SK-MEL-5 (cell line): ENCODE results near the gene EIF4ENIF1. TPM values are rescaled to one million over a fixed set of nuclear protein-coding genes. Genes with fewer than 3 reads are reported as not detected.
"Not testable (repeated sequence)": the region's sequence is repeated elsewhere in the genome, so short reads cannot be mapped to it uniquely, and the experiment has no call there.

Experiments used
- DNase-seq: peaks from one replicate; pipeline ENCODE4 v3.0.0-alpha.2; 2016; ENCODE audit warnings: low read depth, low spot score
- in situ Hi-C: cut with HindIII; loops from 2 replicates; pipeline ENCODE4 v1.10.0; 2016; ENCODE audit warnings: low sequenced_read_pairs, high pct_unique_total_duplicates, low pct_unique_long_range_greater_than_20kb
- total RNA-seq: library from RNA; depleted of rRNA; stranded (reverse); fragments of >200 nt; shearing (Covaris generic); gene quantifications from 2 replicates; pipeline ENCODE4 v1.2.3, GENCODE V29; 2014

Gene EIF4ENIF1
- total RNA-seq, 1 experiment from 2014 or later = 6.9 TPM

DNA sequence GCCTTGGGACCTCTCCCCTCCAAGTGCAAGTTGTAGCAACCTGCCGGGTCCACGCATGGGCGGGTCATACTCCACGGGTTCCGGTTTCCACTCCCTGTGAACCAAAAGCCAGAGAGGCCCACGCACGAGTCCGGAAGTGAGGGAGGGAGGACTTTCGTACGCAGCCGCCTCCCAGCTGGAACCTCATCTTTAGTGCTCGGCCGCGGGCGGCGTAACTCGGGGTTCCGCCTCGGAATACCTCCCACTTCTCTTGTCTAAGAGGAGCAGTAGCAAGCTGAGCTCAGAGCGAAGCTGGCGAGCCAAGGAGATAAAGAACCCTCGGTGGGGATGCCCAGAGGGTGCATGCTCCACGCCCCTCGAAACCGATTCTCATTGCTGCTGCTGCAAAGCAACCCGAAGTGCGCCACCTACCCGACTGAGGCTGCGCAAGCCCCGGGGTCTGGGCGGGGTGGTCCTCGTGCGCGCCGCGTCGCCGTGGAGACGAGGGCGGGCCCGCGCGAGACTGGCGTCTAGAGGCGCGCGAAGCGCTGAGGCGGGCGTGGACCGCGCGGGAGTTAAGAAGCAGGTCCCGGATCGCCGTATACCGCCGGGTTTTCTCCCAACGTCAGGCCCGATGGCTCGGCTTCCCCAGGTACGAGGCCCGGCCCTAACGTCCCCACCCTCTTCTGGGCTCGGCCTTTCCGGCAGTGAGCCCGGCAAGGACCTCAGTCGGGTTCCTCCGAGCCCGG, 6.5 kb upstream of the EIF4ENIF1 start, which contains the start of gene SFI1:
SFI1 (plus strand) TSS at position 530 of the 728 bp plus-strand sequence. CDS start 11,749 bp downstream, outside the sequence.
- in situ Hi-C loops = no loop called here
- DNase-seq = peak; percentile 91

DNA sequence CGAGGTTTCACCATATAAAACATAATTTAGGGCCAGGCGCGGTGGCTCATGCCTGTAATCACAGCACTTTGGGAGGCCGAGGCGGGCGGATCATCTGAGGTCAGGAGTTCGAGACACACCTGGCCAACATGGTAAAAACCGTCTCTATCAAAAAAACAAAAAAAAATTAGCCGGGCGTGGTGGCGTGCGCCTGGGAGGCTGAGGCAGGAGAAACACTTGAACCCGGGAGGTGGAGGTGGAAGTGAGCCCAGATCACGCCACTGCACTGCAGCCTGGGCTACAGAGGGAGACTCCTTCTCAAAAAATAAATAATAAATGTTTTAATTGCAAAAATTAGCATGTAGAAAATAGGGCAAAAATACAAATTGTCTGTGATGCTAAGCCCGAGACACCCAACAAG, 5.7 kb upstream of the EIF4ENIF1 start:
- no peak for DNase-seq
- in situ Hi-C loops = no loop called here

DNA sequence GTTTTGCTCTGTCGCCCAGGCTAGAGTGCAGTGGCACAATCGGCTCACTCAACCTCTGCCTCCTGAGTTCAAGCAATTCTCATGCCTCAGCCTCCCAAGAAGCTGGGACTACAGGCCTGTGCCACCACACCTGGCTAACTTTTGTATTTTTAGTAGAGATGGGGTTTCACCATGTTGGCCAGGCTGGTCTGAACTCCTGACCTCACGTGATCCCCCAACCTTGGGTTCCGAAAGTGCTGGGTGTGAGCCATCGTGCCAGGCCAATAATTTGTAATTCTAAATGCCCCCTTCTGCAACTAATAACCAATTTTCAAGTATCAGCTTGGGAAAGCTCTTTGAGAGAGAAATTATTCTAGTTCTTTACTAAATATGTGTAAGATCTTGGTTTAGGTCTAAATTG, 3.7 kb upstream of the EIF4ENIF1 start:
- in situ Hi-C loops, DNase-seq: not testable (repeated sequence)

DNA sequence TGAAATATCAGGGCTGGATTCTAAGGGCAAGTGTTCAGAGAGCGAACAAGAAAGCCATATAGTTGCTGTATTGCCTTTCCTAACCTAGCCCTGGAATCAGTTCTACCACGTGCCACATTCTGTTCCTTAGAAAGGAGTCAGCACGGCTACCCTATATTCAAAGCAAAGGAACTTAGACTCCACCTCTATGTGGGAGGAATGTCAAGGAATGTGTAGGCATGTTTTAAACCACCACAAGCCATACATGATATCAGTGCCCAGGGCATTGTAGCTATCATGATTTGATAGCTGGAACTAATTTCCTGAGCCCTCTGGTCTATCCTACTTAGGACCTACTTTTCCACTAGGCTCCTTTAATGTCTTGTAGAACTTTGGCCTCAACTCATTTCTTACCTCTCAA, 2.5 kb upstream of the EIF4ENIF1 start:
- in situ Hi-C loops = no loop called here

DNA sequence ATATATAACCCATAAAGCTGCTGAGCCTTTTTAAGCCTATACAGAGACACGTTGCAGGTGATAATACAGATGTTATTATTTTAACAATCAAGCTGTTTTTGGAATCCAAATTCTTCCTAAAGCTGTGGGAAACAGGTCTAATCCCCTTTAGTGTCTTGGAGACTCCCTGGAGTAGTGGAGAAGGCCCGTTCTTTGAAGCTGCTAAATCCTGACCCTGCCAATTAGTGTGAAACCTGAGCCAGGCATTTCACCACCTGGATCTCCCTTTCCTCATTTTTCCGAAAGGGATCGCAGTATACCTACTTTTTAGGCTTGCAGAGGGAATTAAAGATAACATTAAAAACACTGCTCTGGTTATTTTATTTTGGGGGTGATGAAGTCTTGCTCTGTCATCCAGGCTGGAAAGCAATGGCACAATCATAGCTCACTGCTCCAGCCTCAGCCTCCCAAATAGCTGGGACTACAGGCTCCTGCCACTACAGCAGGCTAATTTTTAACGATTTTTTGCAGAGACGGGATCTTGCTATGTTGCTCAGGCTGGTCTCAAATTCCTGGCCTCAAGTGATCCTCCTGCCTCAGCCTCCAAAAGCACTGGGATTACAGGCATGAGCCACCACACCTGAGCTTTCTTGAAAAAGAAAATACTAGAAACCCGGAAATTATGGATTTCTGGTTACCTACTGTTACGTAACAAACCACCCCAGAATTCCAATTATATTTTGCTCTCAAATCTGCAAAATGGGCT, 1.7 kb upstream of the EIF4ENIF1 start:
- in situ Hi-C loops = no loop called here
- no peak for DNase-seq

More for the DNA sequence above, 2.5 kb upstream of the EIF4ENIF1 start:
- no peak for DNase-seq

DNA sequence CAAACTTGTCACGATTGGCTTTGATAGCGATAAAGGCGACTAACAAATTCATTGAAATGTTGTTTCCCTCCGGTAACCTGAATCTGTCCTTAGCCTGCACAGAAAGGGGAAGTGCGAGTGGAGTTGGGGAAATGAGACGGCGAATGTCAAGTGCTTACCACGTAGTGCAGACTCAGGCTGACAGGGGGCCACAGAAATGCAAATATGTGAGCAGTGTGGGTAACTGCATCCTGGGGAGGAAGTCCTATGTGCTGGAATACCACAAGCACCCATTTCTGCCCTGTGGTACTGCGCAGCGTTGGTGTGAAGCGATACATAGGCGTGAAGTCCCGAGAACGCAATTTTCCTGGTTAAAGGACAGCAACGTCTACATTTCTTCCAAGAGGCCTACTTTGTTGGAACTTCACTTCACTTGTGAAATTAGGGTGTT, 869 bp upstream of the EIF4ENIF1 start:
- in situ Hi-C loops = no loop called here
- peak; percentile 68 for DNase-seq

DNA sequence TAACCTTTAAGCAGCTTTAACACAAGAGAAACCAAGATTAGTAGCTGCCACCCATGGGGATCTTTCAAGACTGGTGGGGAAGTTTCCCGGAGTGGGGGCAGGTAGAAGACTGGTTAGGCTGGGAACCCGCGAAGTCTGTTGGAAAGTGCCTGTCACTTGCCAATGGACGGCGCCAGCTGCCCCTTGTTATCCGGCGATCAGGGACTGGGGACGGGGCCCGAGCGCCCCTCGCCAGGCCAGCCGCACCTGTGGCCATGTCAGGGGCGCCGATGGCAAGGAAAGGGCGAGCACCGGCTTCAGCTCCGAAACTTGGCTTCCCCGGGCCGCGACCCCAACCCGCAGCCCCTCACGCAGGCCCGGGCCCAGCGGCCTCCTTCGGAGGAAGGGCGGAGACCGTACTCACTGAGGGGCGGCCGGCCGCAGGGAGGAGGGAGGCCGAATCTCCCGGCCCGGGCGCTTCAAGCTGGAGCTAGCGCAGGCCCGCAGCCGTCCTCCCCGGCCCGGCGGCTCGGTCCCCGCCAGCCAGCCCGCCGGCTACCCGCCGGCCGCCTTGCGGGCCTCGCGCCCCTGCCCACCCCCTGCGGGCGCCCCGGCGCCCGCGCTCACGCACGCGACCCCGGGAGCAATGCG, 539 bp downstream of the EIF4ENIF1 start:
- in situ Hi-C loops = no loop called here
- peak; percentile 17 for DNase-seq

DNA sequence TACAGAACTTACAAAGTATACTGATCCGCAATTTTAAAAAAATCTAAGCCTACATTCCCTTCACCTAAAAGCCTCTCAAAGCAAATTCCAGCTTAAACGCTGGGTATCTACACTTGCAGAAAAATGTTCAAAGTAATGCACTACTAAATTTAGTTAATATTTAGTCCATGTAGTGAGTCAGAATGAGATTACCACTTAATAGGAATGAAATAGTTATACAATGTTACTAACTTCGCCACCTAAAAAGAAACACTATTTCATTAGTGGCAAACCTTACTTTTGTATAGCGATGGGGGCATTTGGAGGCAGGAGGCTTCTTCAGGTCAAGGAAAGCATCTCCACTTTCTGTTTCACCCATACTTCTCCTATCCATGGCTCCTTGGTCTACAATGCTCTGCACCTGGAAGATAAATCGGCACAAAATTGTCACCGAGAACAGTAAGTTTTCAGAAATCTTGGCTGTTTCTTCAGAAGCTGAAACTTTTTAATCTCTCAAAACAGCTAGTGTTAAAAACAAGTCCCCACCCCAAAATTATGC, 1.2 kb downstream of the EIF4ENIF1 start:
- in situ Hi-C loops = no loop called here
- DNase-seq = no peak

DNA sequence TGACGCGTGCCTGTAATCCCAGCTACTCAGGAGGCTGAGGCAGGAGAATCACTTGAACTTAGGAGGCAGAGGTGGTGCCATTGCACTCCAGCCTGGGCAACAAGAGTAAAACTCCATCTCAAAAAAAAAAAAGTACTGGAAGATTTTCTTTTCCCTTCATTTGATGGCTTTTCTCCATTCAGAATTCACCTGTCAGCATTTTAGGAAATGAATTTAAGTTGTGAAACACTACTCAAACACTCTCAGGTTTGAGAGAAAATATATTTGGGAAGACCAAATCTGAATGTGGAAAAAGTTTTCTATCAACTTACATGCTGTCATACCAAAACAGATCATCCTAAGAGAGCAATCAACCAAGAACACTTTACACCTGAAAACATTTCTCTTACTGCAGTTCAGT, 2.7 kb downstream of the EIF4ENIF1 start:
- in situ Hi-C loops = no loop called here

DNA sequence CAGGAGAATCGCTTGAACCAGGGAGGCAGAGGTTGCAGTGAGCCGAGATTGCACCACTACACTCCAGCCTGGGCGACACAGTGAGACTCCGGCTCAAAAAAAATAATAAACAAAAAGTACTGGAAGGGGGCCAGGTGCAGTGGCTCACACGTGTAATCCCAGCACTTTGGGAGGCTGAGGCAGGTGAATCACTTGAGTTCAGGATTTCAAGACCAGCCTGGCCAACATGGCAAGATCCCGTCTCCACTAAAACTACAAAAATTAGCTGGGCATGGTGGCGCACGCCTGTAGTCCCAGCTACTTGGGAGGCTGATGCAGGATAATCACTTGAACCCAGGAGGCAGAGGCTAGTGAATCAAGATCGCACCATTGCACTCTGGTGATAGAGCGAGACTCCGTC, 3.3 kb downstream of the EIF4ENIF1 start:
- DNase-seq, in situ Hi-C loops: not testable (repeated sequence)

More for the DNA sequence above, 2.7 kb downstream of the EIF4ENIF1 start:
- DNase-seq = no peak

DNA sequence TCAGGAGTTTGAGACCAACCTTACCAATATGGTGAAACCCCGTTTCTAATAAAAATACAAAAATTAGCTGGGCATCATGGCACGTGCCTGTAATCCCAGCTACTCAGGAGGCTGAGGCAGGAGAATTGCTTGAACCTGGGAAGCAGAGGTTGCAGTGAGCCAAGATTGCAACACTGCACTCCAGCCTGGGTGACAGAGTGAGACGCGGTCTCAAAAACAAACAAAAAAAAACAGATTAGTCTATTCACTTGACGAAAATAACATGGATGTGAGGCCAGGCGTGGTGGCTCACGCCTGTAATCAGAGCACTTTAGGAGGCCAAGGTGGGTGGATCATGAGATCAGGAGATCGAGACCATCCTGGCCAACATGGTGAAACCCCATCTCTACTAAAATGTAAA, 7.2 kb downstream of the EIF4ENIF1 start:
- DNase-seq, in situ Hi-C loops: not testable (repeated sequence)

DNA sequence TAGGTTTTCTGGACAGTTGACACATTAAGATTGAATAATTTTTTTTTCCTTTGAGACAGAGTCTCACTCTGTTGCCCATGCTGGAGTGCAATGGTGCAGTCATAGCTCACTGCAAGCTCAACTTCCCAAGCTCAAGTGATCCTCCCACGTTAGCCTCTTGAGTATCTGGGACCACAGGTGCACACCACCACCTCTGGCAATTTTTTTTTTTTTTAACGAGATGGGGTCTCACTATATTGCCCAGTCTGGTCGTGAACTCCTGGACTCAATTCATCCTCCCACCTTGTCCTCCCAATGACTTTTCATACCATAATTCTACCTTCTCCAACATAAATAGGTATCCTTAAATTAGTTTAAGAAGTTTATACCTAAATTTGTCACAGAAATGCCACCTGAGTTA, 8.5 kb downstream of the EIF4ENIF1 start:
- in situ Hi-C loops = no loop called here
- DNase-seq = no peak

DNA sequence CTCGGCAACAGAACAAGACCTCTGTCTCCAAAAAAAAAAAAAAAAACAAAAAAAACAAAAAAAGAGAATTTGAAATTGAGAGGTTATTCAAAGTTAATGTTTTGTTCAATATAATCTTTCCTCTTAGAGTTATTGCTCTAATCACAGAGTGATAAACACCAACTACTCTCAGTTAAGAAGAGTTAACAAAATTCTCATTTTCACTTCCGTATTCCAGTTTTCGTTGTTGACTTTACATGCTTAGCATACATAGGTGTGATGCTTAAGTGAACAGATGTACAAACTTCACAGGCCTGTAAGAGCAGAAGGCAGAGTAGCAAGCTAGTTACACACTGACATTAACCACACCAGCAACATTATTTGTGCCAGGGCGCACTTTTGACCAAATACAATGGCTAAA, 12.3 kb downstream of the EIF4ENIF1 start:
- in situ Hi-C loops = no loop called here
- no peak for DNase-seq

DNA sequence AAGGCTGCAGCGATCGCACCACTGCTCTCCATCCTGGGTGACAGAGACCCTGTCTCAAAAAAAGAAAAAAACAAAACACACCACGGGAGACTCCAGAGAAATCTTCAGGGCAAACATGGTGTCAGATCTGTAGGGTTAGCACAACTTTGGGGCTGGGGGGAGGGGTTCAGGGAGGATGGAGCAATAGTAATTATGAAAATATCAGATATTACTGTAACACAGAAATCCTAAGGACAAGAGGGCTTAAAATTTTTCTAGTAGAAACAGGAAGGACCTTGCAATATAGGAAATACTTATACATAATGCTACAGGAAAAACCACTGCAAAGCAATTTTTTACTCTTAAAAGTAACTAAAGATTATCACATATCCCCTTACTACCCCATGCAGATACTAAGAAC, 13.8 kb downstream of the EIF4ENIF1 start:
- in situ Hi-C loops = no loop called here
- DNase-seq = no peak

DNA sequence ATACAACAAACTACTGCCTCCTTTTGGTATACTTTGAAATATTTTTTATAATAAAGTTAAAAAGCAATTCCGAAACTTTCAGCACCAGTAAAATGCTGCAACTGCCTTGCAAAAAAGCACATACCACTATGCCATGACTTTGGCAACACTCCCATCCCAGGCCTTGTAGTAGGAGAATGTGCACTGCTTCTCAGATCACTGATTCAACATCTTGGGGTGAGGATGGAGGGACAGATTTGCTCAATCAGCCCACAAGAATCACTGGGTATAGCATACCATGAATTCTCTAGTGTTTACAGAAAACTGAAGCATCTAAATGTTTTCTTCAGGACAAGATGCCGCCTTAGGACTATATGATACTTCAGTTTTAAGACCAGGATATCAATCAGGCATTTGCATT, 14.9 kb downstream of the EIF4ENIF1 start:
- no peak for DNase-seq
- in situ Hi-C loops = no loop called here

DNA sequence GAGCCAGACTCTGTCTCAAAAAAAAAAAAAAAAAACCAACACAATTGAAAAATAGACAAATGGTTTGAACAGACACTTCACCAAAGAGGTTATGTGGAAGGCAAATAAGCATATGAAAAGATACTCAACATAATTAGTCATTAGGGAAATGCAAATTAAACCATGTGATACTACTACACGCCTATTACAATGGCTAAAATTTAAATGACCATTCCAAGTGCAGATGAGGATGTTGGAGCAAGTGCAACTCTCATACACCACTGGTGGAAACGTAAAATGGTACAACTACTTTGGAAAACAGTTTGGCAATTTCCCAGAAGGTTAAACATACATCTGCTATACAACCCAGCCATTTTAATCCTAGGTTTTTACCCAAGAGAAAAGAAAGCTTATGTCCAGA, 24.3 kb downstream of the EIF4ENIF1 start:
- no peak for DNase-seq
- in situ Hi-C loops = no loop called here

DNA sequence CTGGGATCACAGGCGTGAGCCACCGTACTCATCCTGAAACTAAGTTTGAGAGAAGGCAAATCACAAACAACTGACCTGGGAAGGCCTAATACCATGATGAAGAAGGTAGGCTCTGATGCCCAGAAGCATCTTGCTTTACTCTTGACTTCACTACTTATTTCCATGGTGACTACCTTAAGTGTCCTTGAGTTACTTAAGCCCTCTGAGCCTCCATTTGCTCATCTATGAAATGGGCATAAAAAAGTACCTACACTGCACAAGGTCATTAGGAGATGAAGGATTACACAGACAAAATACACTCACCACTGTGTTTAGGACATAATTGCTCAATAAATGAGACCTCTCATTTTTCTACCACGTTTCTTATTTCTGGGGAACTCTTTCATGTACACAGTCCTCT, 27.9 kb downstream of the EIF4ENIF1 start:
- in situ Hi-C loops = no loop called here
- no peak for DNase-seq
